Neural cell (in vitro differentiated cells): Measurements from ENCODE around the gene ELFN1.

ENCODE experiments used
- CTCF ChIP-seq: fragments of 450-650 bp; IDR thresholded peaks from 2 replicates; pipeline ENCODE4 v1.5.1; 2014; ENCODE audit warnings: antibody characterized with exemption, mild to moderate bottlenecking, moderate library complexity; ENCODE audit not compliant: poor library complexity, severe bottlenecking
- EP300 ChIP-seq: fragments of 450-650 bp; conservative IDR thresholded peaks from 2 replicates; pipeline ENCODE4 v1.6.1; 2014; ENCODE audit warnings: antibody characterized with exemption, mild to moderate bottlenecking, moderate library complexity; ENCODE audit not compliant: poor library complexity, severe bottlenecking
- TAF1 ChIP-seq: IDR thresholded peaks from 2 replicates; pipeline ENCODE4 v1.6.1; 2012; ENCODE audit warnings: low read depth

GRCh38 chr7:1626769-1627168, 43.3 kb upstream of the ELFN1 start:
- TF ChIP-seq TAF1 = no peak
- no peak for TF ChIP-seq CTCF
- TF ChIP-seq EP300 = no peak
